Hematopoietic multipotent progenitor cell treated with erythropoietin and hydrocortisone succinate and interleukin-3 and kit ligand, for 6 days (in vitro differentiated cells): ENCODE results near the gene ASF1B.

Source experiments
- DNase-seq: peaks from one replicate; pipeline ENCODE4 v3.0.0-alpha.2; 2015

The ASF1B gene

DNA sequence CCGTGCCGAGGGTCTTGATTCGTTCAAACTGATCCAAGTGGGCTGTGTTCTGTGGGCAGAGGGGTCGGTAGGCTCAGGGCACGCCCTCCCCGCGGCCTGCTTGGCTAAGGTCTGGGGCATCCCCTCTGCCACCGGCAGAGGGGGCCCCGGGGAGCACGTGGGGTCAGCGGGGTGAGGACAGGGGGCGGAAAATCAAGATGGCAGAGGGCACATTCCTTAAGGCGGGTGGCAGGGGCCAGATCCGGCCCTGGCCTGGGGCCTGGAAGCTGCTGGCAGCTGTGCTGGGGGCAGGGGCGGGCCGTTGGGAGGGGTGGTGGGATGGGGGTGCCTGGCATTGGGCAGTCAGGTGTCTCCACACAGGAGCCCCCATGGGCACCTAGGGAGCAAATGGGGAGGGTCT is 29.5 kb downstream of the ASF1B start:
- no peak for DNase-seq

- DNase-seq = no peak
These were observed 30.7 kb downstream of the ASF1B start for GRCh38 chr19:14105680-14106079.

- DNase-seq = no peak
These were observed 33.1 kb downstream of the ASF1B start for GRCh38 chr19:14103310-14103709.

DNA sequence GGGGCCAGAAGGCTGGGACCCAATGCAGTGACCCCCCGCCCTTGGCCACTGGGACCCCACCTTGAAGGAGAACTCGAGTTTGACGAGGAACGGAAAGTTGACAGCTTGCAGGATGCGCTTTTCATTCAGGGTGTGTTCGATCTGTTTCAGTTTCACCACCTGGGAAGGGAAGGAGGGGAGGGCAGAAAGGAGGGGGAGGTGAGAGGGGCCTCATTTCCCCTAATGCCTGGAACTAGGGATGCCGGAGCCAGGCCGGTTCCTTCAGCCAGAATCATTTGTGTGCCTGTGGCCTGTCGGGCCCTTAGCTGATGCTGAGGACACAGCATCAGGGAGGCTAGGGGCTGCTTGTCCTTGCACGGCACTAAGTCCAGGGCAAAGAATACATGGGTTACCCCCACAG is 33.6 kb downstream of the ASF1B start:
- no peak for DNase-seq

DNA sequence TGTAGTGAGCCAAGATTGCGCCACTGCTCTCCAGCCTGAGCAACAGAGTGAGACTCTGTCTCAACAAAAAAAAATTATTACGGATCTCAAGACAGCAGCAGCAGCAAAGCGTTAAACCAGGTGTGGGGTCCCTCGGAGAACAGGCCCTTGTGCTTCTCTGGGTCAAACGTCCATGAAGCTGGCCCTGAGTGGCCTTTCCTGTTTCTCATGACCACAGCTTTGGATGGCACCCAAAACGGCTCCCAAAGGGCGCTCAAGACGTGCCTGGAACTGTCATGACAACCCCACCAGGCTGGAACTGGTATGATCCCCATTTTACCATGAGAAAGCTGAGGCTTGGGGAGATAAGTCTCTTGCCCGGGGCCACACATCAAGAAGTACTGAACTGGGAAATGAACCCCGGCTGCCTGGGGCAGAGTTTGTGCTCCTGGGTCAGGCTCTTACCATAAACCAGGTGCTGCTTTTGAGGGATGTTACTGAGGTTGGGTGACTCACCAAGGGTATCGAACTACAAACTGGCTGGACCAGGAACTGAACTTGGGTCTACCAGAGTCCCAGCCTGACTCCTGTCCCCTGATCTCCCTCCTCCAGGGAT is 34.2 kb downstream of the ASF1B start:
- no peak for DNase-seq

GRCh38 chr19:14101003-14101545 is 35.3 kb downstream of the ASF1B start:
- DNase-seq = no peak

DNA sequence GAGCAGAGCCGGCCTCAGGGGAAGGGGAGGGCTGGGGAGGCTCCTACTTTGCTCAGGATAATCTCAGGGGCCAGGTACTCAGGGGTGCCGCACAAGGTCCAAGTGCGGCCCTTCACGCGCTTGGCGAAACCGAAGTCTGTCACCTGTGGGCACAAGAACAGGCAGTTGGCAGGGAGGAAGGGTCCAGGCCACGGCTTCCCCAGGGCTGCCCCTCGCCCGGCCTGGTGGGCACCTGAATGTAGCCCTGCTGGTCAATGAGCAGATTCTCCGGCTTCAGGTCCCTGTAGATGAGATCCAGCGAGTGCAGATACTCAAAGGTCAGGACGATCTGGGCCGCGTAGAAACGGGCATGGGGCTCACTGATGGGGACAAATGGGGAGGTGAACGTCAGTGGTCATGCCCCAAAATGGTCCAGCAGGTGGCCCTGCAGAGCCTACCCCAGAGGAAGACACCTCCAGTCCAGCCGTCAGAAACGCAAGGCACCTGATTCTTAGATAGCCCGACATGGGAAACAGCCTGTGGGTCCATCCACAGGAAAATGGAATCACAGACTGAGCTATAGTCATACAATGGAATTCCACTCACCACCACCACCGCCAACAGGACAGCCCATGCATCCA is 38.7 kb downstream of the ASF1B start:
- no peak for DNase-seq

DNA sequence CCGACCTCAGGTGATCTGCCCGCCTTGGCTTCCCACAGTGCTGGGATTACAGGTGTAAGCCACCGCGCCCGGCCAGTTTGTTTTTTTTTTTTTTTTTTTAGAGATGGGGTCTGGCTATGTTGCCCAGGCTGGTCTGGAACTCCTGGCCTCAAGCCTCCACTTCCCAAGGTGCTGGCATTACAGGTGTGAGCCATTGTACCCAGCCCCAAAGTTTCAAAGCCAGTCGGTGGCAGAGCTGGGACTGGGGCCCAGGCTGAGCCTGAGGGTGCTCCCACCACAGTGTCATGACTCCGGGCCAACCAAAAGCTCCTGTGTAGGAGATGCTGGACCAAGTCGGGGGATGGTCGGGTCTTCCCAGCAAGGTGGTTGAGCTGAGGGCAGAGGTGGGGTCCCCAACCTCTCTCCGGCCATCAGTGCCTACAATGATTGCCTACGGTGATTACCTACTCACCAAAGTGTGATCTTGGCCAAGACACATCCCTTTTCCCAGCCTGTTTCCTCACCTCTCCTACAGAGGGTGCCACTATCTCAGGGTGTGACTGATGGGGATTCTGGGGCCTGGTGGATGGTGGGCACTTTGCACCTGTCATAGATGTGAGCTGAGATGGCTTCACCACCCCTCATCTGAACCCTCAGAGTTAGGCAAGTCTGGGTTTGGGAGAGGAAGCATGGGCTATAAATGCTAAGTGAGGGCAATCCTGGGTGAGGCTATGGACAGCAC is 40.0 kb downstream of the ASF1B start:
- DNase-seq = no peak

DNA sequence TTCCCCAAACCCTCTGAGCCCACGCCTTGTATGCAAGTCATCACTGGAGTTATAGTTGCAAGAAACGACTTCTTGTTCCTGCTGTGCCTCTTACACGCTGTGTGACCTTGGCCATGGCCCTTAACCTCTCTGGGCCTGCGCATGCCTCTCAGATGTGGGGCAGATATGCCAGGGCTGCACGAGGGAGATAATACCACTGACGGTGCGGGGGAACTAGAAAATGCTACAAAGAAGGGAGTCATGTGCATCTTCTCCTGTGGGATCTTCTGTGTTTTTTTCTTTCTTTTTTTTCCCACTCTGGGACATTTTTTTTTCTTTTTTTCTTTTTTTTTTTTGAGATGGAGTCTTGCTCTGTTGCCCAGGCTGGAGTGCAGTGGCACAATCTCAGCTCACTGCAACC is 41.5 kb downstream of the ASF1B start:
- peak; percentile 78 for DNase-seq

DNA sequence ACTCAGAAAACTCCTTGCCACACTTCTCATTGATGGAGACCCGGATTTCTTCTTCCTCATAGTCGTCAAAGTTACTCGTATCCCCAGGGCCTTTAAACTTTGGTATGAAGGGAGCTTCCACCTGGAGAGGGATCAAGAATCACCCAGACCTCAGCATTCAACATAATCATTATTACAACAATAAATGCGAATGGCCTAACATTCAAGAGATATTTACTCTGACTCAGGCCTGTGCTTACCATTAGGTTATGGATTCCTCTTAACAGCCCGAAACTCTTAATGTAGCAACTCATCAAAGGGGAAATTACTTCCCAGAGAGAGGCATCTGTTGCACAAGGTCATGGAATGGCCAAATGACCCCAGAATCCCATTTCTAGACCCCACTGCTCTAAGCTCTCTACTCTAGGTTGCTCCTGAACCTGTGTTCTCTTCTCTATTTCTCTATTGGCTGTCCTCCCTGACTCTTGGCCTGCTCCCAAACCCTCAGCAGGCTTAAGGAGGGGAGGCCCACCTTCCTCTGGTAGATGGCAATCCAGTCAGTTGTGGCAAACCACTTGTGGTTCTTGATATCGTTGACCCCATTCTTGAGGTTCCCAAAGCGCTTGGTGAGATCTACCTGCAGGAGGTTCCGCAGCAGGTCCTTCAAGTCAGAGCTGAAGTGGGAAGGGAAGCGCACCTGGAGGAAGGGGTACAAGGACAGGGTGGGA is 43.1 kb downstream of the ASF1B start:
- peak; percentile 53 for DNase-seq

- DNase-seq = peak; percentile 55
These were observed 44.5 kb downstream of the ASF1B start for GRCh38 chr19:14091813-14092462.

GRCh38 chr19:14091081-14091812 is 45.1 kb downstream of the ASF1B start:
- peak; percentile 90 for DNase-seq

- peak; percentile 94 for DNase-seq
These were observed 45.8 kb downstream of the ASF1B start, which contains the start of gene SAMD1 for GRCh38 chr19:14090509-14091080. SAMD1 (minus strand) TSS chr19:14090751.

- peak; percentile 67 for DNase-seq
These were observed 46.5 kb downstream of the ASF1B start for GRCh38 chr19:14089662-14090508.

DNA sequence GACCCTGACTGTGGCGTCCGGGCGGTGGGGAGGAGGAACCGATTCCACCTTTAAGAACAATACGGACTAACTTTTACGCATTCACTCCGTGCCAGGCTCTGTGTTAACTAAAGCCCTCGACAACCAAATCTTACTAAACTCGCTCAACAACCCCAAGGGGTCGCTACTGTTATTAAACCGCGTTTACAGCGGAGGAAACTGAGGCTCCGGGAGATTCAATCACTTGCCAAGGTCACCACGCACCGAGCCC is 47.1 kb downstream of the ASF1B start:
- peak; percentile 57 for DNase-seq

- no peak for DNase-seq
These were observed 47.6 kb downstream of the ASF1B start for GRCh38 chr19:14088634-14089411.

- DNase-seq = no peak
These were observed 50.3 kb downstream of the ASF1B start for GRCh38 chr19:14086098-14086497.

DNA sequence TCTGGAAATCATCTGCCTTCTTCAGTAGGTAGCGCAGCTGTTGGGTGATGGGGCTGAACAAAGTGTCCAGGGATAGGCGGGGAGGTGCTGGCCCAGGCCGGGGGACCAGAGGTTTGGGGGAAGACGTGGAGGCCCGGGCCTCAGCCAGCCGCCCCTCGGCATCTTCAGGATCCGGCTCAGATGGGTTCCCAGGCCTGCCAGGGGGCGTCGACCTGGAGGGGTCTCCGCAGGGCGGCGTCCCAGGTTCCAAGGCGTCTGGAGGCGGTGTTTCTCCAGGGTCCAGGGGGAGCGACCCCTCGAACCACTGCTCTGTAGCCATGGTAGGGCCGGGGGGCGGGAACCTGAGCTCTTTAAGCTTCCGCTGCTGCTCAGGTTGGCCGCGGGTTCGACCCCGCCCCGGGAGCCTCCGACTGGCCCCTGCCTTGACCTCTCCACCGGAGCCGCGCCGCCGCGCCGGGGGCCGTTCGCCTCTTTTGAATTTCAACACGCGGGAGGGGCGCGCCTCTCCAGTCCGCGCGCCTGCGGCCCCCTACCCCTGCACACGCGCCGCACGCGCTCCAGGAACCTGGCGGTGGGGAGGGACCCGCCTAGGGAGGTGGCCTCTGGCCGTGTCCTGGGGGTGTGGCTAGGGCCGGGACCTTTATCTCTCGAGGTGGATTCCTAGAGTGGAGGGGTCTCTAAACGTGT is 50.9 kb downstream of the ASF1B start, which contains the start of gene C19orf67:
TSS of gene C19orf67 (minus strand) at position 475 of the 687 bp plus-strand sequence. CDS start at position 319, 156 bp downstream.
- no peak for DNase-seq

DNA sequence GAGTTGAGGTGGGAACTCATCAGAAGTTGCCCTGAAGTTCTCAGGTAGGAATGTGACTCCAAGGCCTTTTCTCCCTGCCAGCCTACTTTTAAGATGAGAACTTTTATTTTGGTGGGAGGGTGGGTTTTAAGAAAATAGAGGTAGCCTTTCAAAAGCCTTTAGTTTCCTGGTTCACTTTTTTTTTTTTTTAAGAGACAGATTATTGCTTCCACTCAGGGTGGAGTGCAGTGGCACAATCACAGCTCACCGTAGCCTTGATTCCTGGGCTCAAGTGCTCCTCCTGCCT is 53.8 kb downstream of the ASF1B start:
- no peak for DNase-seq
